GM19455 (cell line): ENCODE data around the gene CFAP46.
"Not testable (repeated sequence)": the region's sequence is repeated elsewhere in the genome, so short reads cannot be mapped to it uniquely, and the experiment has no call there.

ENCODE experiments used
- ATAC-seq: cut with Tn5 transposase; IDR thresholded peaks from one replicate; pipeline ENCODE4 v1.9.1; 2021; ENCODE audit not compliant: unreplicated experiment

The CFAP46 gene

GRCh38 chr10:132810141-132810806 lies 132.1 kb downstream of the CFAP46 start:
- ATAC-seq: no peak

GRCh38 chr10:132809232-132810140 lies 132.9 kb downstream of the CFAP46 start:
- ATAC-seq: no peak

GRCh38 chr10:132808383-132809231 lies 133.8 kb downstream of the CFAP46 start:
- no peak for ATAC-seq

GRCh38 chr10:132807621-132808049 lies 134.7 kb downstream of the CFAP46 start:
- no peak for ATAC-seq

GRCh38 chr10:132806561-132807003 lies 135.8 kb downstream of the CFAP46 start:
- ATAC-seq: no peak

- ATAC-seq: no peak
Measured at GRCh38 chr10:132806110-132806509, 136.3 kb downstream of the CFAP46 start.

- no peak for ATAC-seq
Measured at GRCh38 chr10:132805599-132805998, 136.8 kb downstream of the CFAP46 start.

- no peak for ATAC-seq
Measured at GRCh38 chr10:132804785-132805426, 137.5 kb downstream of the CFAP46 start.

GRCh38 chr10:132804287-132804686 lies 138.1 kb downstream of the CFAP46 start:
- ATAC-seq: no peak

- no peak for ATAC-seq
Measured at GRCh38 chr10:132803416-132804210, 138.8 kb downstream of the CFAP46 start.

GRCh38 chr10:132802694-132803320 lies 139.6 kb downstream of the CFAP46 start:
- ATAC-seq: no peak

- ATAC-seq: no peak
Measured at GRCh38 chr10:132802048-132802447, 140.3 kb downstream of the CFAP46 start.

- ATAC-seq: no peak
Measured at GRCh38 chr10:132799865-132800264, 142.5 kb downstream of the CFAP46 start.

- no peak for ATAC-seq
Measured at GRCh38 chr10:132798876-132799275, 143.5 kb downstream of the CFAP46 start.

- ATAC-seq: no peak
Measured at GRCh38 chr10:132798403-132798802, 144.0 kb downstream of the CFAP46 start.

GRCh38 chr10:132797986-132798385 lies 144.4 kb downstream of the CFAP46 start:
- not testable (repeated sequence) for ATAC-seq

- ATAC-seq: no peak
Measured at GRCh38 chr10:132796846-132797245, 145.5 kb downstream of the CFAP46 start.

GRCh38 chr10:132793871-132794849 lies 148.2 kb downstream of the CFAP46 start:
- no peak for ATAC-seq
